HG03378 (cell line): Measurements from ENCODE around the gene CASZ1.

Experiments used
- ATAC-seq: cut with Tn5 transposase; IDR thresholded peaks from one replicate; pipeline ENCODE4 v1.9.1; 2021; ENCODE audit warnings: mild to moderate bottlenecking, moderate library complexity; ENCODE audit not compliant: unreplicated experiment

Gene CASZ1

DNA sequence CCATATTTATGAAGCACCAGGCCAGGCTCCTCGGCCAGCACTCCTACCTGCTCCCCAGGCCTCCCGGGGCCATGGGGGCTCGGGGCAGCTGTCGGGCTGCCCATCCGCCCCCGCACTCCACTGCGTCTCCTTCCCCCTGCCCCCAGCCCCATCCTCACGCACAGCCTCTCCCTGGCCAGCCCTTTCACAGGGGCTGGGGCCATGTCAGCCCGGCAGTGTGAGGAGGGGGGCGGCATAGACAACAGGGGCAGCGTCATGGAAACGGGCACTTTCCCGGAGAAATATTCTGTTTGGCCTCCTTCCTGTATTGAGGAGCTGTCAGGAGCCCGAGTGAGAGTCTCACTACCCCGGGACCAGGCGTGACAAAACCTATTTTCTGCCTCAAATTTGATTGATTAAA is 87.3 kb downstream of the CASZ1 start:
- no peak for ATAC-seq

DNA sequence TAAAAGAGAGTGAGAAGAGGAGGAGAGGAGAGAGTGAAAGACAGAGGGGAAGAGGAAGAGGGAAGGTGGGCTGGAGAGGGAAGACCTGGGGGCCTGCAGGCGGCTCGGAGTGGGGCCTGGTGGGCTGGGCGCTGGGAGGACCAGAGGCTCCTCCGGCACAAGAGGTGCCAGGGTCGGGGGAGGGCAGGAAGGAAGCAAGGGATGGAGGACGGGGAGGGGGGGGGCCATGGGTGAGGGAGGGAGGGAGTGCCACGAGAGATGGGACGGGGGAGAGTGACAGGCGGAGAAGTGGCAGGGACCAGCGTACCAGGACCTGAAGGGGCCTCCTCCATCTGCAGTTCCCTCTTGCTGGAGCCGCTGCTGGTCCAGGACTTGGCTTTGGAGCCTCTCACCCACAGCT is 87.7 kb downstream of the CASZ1 start:
- no peak for ATAC-seq

DNA sequence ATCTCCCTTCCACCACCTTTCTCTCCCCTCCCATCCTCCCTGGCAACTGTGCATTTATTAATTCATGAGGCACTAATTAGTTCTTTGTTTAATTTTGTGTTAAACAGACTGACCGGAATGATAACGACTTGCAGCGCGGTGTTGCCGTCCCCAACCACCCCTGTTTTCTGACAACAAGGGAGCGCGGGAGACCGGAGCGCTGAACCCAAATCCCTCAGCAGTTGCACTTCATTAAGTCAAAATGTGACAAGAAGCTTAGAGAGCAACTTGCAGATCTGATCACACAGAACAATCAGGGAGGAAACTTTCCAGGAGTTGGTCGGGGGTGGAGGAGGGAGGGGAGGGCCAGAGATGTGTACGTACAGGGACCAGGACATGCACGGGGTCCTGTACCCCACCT is 89.2 kb downstream of the CASZ1 start:
- ATAC-seq, result no peak

DNA sequence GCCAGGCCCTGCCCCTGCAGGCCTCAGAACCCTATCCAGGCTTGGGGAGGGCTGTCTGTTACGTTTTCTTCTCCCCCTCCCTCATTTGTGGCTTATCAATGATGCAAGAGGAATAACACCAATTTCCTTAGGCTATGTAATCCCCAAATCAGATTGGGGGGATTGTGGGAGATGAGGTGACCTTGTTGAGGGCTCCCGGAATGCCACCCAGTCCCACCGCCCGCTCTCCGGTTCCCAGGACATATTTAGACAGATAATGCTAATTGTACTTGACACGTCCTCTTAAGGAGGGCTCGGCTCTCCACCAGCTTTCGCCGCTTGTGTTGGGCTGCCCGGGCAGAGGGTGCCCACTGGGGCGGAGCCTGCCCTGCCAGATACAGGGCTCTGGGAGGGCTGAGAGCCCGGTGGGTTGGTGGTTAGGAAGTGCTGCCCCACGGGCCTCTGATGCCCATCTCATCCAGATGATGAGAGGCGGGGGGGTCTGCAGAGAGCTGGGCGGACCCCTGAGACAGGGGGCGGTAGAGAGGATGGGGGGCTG is 90.0 kb downstream of the CASZ1 start:
- no peak for ATAC-seq

DNA sequence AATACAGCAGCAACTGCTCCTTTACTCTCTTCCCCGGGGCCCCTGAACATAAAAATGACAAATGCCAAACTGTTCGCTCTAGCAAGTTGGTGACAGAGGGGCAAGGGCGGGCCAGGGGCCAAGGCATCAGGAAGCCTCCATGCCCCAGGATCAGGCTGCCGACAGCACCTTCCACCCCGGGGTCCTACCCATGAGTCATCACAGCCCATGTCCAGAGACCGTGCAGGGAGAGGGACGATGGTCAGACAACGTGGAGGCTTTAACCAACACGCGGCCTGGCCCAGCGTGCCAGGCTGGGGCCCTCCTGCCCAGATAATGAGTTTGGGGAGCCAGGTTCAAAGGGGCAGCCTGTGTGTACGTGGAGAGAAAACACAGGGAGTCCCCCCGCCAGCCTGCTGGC is 90.5 kb downstream of the CASZ1 start:
- ATAC-seq, result no peak

DNA sequence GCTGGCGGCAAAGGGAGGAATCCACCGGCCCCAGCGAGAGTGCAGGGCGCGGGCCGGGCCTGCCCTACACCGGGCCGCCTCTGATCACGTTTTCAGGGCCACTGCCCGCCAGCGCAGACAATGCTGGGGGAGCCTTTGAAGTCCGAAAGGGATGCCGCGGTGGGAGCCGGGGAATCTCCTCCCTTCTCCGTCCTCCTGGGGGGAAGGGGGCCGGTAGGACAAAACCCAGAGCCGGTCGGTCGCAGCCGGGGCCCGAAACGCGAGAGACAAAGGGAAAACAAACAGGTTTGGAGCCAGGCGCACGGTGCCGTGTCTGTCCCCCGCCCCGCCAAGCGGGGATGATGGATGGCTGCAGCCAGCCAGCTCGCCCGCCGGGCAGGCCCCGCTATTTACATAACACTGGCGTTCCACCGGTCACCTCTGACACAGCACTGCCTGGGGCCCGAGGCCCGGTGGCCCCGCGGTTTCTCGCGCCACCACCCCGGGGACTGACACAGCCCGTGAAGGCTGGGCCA is 92.0 kb downstream of the CASZ1 start:
- no peak for ATAC-seq

DNA sequence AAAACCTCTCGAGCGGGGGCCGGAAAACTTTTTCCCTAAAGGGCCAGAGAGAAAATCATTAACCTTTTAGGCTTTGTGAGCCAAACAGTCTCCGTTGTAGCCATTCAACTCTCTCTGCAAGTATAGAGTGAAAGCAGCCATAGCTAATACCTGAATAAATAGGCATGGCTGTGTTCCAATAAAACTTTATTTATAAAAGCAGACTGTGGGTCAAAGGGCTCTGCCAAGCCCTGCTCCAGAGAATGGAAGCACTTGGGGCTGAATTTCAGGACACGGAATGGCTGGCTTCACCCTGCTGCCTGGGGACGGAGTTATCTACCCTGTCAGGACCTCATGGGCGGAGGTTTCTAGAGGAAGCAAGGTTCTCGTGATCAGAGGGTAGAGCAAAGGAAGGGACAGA is 92.7 kb downstream of the CASZ1 start:
- ATAC-seq, result no peak

DNA sequence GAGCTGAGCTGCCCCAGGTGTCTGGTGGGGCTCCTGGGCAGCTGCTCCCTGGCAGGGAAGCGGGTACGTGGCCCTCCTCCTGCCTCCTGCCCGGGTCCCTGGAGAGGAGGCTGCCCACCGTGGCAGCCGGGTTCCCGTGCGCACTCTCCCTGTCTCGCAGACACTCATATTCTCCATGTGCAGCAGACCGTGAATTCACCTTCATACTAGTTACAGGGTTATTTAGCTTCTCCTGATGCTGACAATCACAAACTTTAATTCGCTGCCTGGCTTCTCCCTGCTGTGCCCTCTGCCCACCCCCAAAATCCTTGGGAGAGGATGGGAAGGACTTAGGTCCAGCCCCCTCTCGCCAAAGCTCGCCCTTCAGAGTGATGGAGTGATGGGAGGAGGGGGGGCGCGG is 95.3 kb downstream of the CASZ1 start:
- ATAC-seq, result no peak

DNA sequence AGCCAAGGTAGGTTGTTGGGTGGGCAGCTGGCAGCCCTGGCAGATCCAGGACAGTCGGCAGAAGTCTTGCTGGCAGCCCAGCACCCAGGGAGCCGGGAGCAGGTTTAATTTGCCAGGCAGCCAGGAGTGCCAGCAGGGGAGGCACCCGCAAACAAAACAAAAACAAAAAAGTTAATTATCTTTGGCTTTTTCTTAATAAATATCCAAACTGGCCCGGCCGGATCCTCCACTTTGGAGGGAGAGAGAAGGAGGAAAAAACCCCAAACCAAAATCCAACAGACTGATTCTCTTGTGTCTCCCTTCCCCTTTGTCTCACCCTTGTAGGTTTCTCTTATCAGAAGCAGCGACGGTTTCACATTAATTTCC is 97.0 kb downstream of the CASZ1 start:
- no peak for ATAC-seq

DNA sequence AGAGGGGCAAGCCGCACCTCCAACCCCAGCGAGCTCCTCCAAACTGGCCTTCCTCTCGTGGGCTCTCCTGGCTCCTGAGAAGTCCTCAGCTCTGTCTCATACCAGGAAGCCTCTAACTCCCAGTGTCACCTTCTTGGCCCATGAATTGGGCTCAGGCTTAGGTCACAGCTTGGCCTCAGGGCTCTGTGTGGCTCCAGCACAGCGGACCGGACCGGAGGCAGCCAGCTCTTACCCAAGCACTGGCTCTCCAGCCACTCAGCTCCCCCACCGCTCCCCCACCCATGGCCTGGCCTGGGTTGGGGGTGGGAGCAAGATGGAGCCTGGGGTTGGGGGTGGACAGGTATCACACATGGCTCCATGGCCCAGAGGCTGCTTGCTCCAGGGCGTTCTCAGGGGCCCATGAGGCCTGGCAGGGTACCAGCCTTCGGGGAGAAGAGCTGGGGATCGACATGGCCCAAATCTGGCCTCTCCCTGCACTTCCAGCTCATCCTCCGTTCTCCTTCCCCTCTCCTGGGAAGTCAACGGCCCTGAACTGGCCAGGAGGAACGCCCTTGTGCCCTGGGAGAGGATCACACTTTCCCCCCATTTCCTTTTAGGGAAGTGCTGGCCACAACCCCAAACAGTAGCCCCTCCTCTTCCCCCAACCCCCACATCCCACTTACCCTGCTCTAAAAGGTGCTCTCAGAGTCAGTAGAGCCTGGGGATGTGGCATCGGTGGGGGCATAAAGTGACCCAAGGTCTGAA is 97.5 kb downstream of the CASZ1 start:
- ATAC-seq, result no peak

DNA sequence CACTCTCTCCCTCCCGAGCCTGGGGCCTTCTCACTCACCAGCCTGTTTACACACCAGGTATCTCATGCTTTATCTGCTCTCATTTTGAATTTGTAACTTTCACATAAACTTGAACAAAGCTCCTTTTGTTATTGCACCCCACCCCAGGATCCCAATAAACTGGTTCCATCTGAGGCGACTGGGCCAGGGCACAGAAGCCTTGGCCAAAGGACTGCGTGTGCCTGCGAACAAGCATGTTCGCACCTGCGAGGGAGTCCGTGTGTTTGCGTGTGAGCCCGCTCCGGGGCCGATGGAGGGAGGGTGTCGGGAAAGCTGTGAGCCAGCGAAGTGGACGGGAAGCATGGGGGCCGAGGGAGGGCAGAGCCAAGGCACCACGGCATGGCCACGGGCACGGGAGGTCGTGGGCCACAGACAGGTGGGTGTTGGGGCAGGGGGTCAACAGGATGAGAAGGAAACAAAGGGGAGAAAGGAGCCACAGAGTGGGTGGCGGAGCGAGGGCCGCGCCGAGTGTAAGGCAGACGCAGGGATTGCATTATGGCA is 98.8 kb downstream of the CASZ1 start:
- no peak for ATAC-seq

DNA sequence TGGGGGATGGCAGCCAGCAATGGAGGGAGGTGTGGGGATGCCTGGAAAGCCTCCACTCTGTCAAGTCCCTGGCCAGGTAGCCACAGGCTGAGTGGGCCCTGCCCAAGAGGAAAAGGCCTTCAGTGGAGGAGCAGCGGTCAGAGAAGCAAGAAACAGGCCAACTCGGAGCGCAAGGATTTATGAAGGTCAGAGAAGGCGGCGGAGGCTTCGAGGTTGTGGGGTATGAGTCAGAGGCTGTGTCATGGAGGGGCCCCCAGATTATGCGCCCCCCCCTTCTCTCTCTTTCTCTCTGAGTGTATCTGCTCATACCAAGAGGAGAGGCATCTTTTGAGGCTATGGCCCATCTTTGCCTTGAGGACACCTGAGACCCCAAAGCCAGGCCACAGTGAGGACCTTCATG is 99.5 kb downstream of the CASZ1 start:
- ATAC-seq, result no peak

DNA sequence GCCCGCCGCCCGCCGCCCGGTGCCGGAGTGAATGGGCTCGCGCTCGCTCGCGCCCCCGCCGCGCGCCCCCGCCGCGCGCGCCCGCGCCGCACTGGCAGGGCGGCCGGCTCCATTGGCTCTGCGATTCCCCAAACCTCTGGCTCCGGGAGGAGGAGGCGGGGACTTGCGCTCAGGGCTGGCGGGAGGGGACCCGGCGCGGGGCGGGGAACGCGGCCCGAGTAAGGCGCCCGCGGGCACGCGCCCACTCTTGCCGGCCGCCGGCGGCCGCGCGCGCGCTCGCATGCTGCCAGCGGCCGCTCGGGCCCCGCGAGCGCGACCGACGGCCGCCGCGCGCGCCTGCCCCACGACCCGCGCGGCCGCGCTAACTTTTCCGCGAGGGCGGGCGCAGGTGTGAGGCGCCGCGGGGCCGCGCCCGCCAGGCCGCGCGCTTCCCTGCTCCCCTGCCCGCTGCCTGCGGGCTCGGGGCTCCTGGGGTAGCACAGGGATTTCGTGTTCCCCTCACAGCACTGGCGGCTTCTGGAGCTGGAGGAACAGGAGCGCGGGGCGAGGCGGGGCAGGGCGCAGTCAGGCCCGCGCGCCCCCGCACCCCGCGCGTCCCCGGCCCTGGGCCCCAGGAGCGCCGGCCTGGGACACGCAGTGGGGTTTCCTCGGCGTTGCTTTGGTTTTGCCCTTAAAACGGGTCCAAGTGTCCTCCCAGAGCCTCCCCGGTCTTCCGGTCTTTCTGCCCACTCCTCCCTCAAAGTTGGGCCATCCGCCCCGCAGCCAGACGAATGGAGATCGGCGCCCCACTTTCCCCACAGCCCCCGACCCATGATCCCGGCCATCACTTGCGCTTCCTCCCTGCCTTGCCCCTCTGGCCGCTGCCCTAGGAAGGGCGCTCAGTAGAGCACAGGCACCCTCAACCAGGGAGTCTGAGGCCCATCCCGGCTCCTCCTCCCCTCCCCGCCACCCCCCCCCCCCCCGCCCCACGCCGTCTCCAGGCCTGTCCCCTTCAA is 101.5 kb downstream of the CASZ1 start:
- ATAC-seq, result no peak

DNA sequence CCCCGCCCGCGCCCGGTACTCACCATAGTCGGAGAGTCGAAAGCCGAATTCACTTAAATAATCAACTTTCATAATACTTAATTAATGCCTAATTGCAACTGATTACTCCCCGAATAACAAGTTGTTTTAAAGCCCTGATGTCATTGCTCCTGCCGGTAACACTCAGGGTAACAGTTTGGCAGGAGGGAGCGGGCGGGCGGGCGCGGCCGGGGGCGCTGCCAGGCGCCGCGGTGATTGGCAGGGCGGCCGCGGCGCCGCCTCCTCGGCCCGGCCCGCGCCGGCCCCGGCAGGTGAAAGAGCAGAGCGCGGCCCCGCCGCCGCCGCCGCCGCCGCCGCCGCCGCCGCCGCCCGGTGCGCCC is 102.2 kb downstream of the CASZ1 start:
- no peak for ATAC-seq

DNA sequence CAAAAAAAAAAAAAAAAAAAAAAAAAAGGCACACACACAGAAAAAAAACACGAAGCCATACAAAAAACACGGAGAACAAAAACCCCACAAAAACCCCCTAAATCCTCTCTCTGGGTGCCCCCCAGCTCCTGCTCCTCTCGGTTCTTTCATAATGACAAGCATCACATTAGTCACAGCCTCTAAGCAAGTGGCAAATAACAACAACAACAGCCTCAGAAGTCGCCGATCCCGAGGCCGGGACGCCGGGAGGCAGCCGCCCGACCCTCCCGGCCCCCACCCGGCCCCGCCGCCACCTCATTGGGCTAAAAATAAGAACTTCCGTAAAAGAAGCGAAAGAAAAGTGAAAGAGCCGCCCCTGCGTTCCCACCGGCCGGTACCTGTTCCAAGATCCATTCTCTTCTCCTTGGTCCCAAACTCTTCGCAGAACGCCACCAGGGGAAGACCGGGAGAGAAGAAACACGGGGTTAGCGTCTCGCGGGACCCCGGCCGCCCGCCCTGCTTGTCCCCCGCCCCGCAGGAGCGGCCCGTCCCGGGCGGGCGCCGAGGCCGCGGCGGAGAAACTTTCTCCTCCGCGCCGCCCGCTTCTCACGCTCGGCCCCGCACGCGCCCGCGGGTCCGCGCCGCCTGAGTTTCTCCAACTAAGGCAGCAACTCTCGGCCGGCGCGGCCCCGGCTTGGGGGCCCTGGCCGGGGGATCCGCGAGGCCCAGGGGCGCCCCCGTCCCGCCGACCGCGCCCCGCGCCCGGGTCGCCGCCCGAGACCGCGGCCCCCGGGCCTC is 102.8 kb downstream of the CASZ1 start:
- ATAC-seq, result no peak

DNA sequence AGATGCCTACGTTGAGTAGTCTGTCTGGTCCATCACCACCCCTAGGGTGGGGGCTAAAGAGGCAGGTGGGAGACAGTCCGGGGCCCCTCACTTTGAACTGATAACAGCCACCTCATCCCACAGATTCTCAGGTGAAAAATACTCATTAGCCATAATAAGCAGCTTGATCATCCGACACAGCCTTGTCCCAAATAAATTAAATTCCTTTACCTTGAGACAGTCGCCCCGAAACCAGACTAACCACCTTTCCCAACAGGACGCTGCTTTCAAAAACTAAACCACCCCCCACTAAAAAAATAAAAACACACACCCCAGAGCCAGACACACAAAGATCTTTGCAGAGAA is 103.3 kb downstream of the CASZ1 start:
- ATAC-seq, result no peak

DNA sequence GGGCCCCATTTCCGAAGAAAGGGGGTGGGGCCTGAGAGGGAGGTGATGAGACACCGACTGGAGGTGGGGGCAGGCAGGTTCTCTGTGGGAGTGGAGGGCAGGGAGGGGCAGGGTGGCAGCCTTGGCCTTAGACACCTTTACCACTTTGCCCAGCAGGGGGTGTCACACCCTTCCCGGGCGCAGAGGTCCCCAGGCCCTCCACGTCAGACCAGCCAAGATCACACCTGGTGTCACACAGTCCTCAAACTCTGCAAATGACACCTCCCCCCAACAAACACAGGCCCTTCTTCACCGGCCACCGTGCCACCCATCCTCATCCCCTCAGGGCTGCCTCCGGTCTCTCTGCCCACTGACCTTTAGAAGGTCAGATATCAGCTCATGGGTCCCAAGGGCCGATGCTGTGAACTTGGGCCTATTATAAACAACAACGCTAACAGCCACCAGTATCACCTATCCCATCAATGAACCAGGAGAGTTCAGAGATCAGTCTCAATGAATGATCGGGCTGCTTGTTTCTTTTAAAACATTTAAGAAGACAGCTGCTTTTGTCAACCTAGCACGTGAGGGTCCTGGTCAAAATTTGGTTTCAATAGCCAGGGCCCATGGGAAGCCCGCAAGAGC is 103.9 kb downstream of the CASZ1 start:
- no peak for ATAC-seq

DNA sequence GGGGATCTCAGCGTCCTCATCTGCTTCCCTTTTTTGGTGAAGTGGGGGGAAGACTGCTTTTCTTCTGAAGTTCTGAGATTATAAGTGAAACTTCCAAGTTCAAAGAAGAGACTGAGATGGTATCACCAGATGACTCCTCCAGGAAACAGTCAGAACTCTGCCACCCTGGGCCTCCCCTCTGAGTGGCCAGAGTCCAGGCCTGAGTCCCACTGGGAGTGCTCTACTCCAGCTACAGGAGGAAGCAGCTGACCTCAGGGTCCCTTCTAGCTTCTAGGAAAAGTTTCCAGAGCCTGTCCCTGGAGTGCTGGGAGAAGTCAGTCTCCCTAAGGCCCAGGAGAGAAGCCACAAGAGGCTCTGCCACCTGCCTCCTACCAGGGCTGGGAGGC is 104.7 kb downstream of the CASZ1 start:
- no peak for ATAC-seq

DNA sequence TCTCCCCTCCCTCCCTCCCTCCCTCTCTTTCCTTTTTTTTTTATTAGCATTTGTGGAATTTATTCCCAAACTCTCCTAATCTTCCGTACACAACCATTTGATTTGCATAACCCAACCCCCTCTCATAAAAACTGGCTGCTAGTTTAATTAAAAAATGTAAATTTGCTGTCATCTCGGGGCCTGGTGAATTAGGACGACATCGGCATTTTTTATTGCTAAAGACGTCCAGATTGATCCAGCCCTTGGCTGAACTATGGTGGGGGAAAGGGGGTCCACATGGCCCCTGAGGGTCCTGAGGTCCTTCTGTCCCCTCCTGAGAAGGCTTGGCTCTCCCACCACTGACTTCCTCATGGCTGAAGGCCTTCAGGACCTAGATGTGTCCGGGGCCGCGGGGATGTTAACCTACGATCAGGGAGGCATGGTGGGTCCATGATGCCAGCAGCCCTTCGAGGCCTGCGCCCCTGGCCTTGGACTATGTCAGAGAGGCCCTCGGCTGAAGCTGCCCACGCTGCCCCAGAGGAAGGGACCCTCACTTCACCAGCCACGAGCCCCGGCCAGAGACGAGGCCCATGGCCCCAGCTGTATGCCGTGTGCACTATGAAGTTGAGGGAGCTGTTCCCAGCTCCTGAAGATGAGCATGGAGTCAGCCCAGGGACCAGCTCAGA is 105.2 kb downstream of the CASZ1 start:
- no peak for ATAC-seq

DNA sequence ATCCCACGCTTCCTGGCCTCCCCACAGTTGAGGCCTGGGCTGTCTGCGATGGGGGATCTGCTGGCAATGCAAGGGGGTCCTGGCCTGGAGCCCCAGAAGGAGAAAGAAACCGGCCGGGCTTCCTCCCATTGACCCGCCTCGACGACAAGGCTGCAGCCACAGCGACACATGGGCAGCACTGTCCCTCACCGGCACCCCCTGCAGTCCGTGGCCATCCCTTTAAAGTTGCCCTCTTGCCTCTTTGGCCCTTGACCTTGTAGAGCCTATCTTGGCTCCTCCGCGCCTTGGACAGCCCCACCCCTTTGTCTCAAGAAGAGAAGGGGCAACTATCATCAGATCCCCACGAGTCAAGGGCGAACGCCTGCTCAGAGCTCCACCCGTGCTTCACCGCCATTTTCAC is 106.0 kb downstream of the CASZ1 start:
- no peak for ATAC-seq
